CD4-positive, CD25-positive, alpha-beta regulatory T cell (primary cell): ENCODE results near the gene TEX53. TPM values are rescaled to one million over a fixed set of nuclear protein-coding genes. Genes with fewer than 3 reads are reported as not detected.

Experiments used
- ATAC-seq, 2 donors: fragments of 150-1000 bp; cut with Tn5 transposase; one replicate each; pipeline ENCODE4 v1.10.0; 2021; ENCODE audit warnings: low read depth in 2 of 2, moderate number of reproducible peaks in 2 of 2, moderate library complexity in 1 of 2
- DNase-seq, 3 donors: peaks; one replicate each; pipeline versions ENCODE4 v3.0.0 to v3.0.0-alpha.2; 2012 to 2022; ENCODE audit warnings: mixed read lengths in 1 of 3
- H3K27ac ChIP-seq: one replicate; pipeline ENCODE4 v1.7.0; 2013; ENCODE audit warnings: mild to moderate bottlenecking, low read length; ENCODE audit not compliant: insufficient read depth, poor library complexity, severe bottlenecking
- H3K27me3 ChIP-seq: one replicate; pipeline ENCODE4 v1.7.0; 2013; ENCODE audit warnings: low read length; ENCODE audit not compliant: control insufficient read depth, insufficient read depth
- H3K36me3 ChIP-seq: one replicate; pipeline ENCODE4 v1.7.0; 2013; ENCODE audit warnings: mild to moderate bottlenecking, low read length, moderate library complexity; ENCODE audit not compliant: control insufficient read depth, insufficient read depth
- H3K4me1 ChIP-seq: 2 replicates; pipeline ENCODE4 v1.7.0; 2013; ENCODE audit warnings: mild to moderate bottlenecking, low read length; ENCODE audit not compliant: insufficient read depth, control insufficient read depth, poor library complexity, severe bottlenecking
- H3K4me3 ChIP-seq: one replicate; pipeline ENCODE4 v1.7.0; 2013; ENCODE audit warnings: low read depth, mild to moderate bottlenecking, low read length, moderate library complexity
- H3K9me3 ChIP-seq, 2 experiments: 1 replicate in 1 of 2; 2 replicates in 1 of 2; pipeline ENCODE4 v1.7.0; 2013; ENCODE audit warnings: low read length in 2 of 2, mild to moderate bottlenecking in 1 of 2, moderate library complexity in 1 of 2; ENCODE audit not compliant: control insufficient read depth in 2 of 2
- H3K27ac Mint-ChIP-seq, 3 donors: one replicate each; pipeline ENCODE4 v1.8.0; 2020 to 2022; ENCODE audit warnings: mild to moderate bottlenecking in 3 of 3, mixed read lengths in 3 of 3, moderate library complexity in 2 of 3
- H3K27me3 Mint-ChIP-seq: one replicate; pipeline ENCODE4 v1.8.0; 2022; ENCODE audit warnings: mild to moderate bottlenecking, mixed read lengths
- H3K36me3 Mint-ChIP-seq: one replicate; pipeline ENCODE4 v1.8.0; 2020; ENCODE audit warnings: mixed read lengths
- H3K4me1 Mint-ChIP-seq, 4 donors: one replicate each; pipeline ENCODE4 v1.8.0; 2020 to 2022; ENCODE audit warnings: mixed read lengths in 4 of 4, mild to moderate bottlenecking in 1 of 4
- H3K4me3 Mint-ChIP-seq, 4 donors: one replicate each; pipeline ENCODE4 v1.8.0; 2020 to 2022; ENCODE audit warnings: mild to moderate bottlenecking in 4 of 4, mixed read lengths in 4 of 4, moderate library complexity in 3 of 4
- H3K9me3 Mint-ChIP-seq, 7 donors: one replicate each; pipeline ENCODE4 v1.8.0; 2020 to 2022; ENCODE audit warnings: mixed read lengths in 7 of 7, mild to moderate bottlenecking in 3 of 7, moderate library complexity in 2 of 7
- polyA plus RNA-seq, 4 donors: library from polyadenylated mRNA; unstranded; fragments of 300-500 nt; fragmentation: Illumina TruSeq; gene quantifications; one replicate each; pipeline ENCODE4 v1.2.3, GENCODE V29; 2021
- total RNA-seq: library from RNA; stranded (reverse); gene quantifications from one replicate; pipeline ENCODE4 v1.2.3, GENCODE V29; 2022

TEX53 gene
- total and polyA plus RNA-seq, 5 donors from 2014 or later, result not detected

DNA sequence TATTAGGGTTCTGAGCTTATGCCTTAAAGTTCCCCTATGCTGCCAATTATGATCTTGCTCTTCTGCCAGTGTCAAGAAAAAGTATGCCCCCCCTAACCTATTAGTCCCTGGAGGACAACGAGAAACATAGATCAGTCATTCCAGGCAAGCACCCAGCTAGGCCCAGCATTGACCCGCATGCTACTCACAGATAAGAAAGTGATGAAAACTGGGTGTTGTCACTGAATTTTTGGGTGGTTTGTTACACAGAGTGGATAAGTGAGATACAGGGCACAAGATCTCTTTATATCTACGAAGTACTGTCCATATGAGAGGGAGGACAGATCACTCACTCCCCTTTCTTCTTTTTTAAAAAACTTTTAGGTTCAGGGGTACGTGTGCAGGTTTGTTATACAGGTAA is 30.8 kb upstream of the TEX53 start:
- Mint-ChIP-seq H3K36me3 (no peaks in the 10 kb centered on the region), H3K4me3 (peak overlapping the region in 1 of 4 donors; percentile 28), H3K27me3 (peaks cover 34% of the 10 kb centered on the region), H3K4me1 (peaks cover 4 to 19% (median 15%) of the 10 kb centered on the region in 4 donors), H3K9me3 (no peaks in the 10 kb centered on the region), H3K27ac (no peak overlapping the region)
- Histone ChIP-seq H3K4me1 (peaks cover 16% of the 10 kb centered on the region), H3K27me3 (peaks cover 4% of the 10 kb centered on the region), H3K4me3 (no peak overlapping the region), H3K27ac (no peak overlapping the region), H3K36me3 (no peaks in the 10 kb centered on the region), H3K9me3 (no peaks in the 10 kb centered on the region)
- DNase-seq (no peak), ATAC-seq (no peak)

DNA sequence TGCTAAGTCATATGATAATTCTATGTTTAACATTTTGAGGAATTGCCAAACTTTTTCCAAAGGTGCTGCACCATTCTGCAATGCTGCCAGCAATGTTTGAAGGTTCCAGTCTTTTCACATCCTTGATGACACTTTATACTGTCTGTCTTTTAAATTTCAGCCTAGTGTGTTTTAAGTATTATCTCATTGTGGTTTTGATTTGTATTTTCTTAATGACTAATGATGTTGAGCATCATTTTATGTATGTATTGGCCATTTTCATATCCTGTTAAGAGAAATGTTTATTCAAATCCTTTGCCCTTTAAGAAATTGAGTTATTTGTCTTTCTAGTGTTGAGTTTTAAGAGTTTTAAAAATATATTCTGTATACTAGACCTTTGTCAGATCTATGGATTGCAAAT is 29.4 kb upstream of the TEX53 start:
- peak overlapping the region in 1 of 3 donors; percentile 16 for H3K27ac Mint-ChIP-seq
- H3K4me1 ChIP-seq, result peaks cover 16% of the 10 kb centered on the region
- H3K4me3 Mint-ChIP-seq, result no peak overlapping the region
- H3K36me3 ChIP-seq, result no peaks in the 10 kb centered on the region
- H3K4me1 Mint-ChIP-seq, result peaks cover 4 to 19% (median 15%) of the 10 kb centered on the region in 4 donors
- DNase-seq (no peak), ATAC-seq (no peak)
- no peaks in the 10 kb centered on the region for H3K36me3 Mint-ChIP-seq
- H3K27me3 Mint-ChIP-seq, result peaks cover 27% of the 10 kb centered on the region
- H3K4me3 ChIP-seq, result no peak overlapping the region
- H3K9me3 ChIP-seq, result no peaks in the 10 kb centered on the region
- no peak overlapping the region for H3K27ac ChIP-seq
- no peaks in the 10 kb centered on the region for H3K27me3 ChIP-seq
- H3K9me3 Mint-ChIP-seq, result no peaks in the 10 kb centered on the region

DNA sequence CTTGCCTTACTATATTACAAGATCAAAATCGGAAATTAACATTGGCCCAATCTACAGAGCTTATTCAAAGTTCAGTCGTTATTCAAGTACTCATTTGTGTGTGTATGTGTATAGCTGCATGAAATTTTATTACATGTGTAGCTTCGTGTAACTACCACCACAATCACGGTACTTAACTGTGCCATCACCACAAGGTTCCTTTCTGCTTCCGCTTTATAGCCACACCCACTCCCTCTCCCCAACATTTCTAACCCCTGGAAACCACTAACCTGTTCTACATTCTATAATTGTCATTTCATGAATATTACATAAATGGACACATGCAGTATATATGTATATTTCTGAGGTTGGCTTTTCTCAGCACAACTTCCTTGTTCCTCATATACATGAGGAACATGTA is 28.3 kb upstream of the TEX53 start:
- Mint-ChIP-seq H3K27ac (peak overlapping the region in 1 of 3 donors; percentile 13), H3K4me3 (no peak overlapping the region)

DNA sequence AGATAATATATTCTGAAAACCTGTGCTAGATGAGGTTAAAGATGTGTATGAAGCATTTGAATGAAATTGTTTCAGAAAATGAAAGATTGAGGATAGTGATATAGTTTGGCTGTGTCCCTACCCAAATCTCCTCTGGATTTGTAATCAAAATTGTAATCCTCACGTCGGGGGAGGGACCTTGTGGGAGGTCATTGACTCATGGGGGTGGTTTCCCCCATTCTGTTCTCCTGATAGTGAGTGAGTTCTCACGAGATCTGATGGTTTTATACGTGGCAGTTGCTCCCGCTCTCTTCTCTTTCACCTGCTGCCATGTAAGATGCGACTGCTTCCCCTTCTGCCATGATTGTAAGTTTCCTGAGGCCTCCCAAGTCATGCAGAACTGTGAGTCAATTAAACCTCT is 26.4 kb upstream of the TEX53 start:
- Histone ChIP-seq H3K27me3 (peaks cover 8% of the 10 kb centered on the region), H3K36me3 (no peaks in the 10 kb centered on the region), H3K4me1 (peaks cover 6% of the 10 kb centered on the region), H3K27ac (no peak overlapping the region), H3K4me3 (no peak overlapping the region), H3K9me3 (no peaks in the 10 kb centered on the region)
- Mint-ChIP-seq H3K27ac (peak overlapping the region in 1 of 3 donors; percentile 15), H3K36me3 (no peaks in the 10 kb centered on the region), H3K27me3 (peaks cover 37% of the 10 kb centered on the region), H3K4me3 (no peak overlapping the region), H3K9me3 (no peaks in the 10 kb centered on the region), H3K4me1 (peaks cover 4 to 11% (median 5%) of the 10 kb centered on the region in 4 donors)
- no peak for DNase-seq
- ATAC-seq, result no peak

More for the DNA sequence above, 28.3 kb upstream of the TEX53 start:
- peaks cover 12% of the 10 kb centered on the region for H3K4me1 ChIP-seq
- ATAC-seq, result no peak
- H3K27me3 ChIP-seq, result no peaks in the 10 kb centered on the region
- H3K27ac ChIP-seq, result no peak overlapping the region
- no peaks in the 10 kb centered on the region for H3K9me3 ChIP-seq
- peaks cover 4 to 16% (median 11%) of the 10 kb centered on the region in 4 donors for H3K4me1 Mint-ChIP-seq
- H3K9me3 Mint-ChIP-seq, result no peaks in the 10 kb centered on the region
- no peaks in the 10 kb centered on the region for H3K36me3 Mint-ChIP-seq
- H3K36me3 ChIP-seq, result no peaks in the 10 kb centered on the region
- no peak overlapping the region for H3K4me3 ChIP-seq
- DNase-seq, result no peak
- peaks cover 31% of the 10 kb centered on the region for H3K27me3 Mint-ChIP-seq

DNA sequence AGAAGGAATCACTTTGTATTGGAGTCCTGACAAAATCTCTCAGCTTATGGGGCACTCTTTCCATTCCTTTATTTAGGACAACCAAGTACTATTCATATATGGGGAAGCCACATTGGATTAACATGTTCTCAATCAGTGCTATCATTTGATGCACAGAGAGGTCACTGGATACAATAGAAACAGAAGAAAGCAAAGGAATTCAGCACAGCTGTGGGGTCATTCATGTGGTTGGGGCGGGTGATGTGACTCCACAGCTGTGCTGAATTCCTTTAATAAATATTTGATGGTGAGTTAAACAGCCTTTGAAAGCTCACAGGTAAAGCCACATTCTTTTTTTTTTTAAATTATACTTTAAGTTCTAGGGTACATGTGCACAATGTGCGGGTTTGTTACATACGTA is 25.2 kb upstream of the TEX53 start:
- H3K27me3 ChIP-seq, result peaks cover 11% of the 10 kb centered on the region
- no peak overlapping the region for H3K27ac ChIP-seq
- H3K4me3 Mint-ChIP-seq, result no peak overlapping the region
- H3K4me1 Mint-ChIP-seq, result peaks cover 4 to 11% (median 5%) of the 10 kb centered on the region in 4 donors
- no peak overlapping the region for H3K27ac Mint-ChIP-seq
- DNase-seq, result no peak
- no peaks in the 10 kb centered on the region for H3K36me3 Mint-ChIP-seq
- no peaks in the 10 kb centered on the region for H3K9me3 Mint-ChIP-seq
- peaks cover 37% of the 10 kb centered on the region for H3K27me3 Mint-ChIP-seq
- no peaks in the 10 kb centered on the region for H3K36me3 ChIP-seq
- no peaks in the 10 kb centered on the region for H3K9me3 ChIP-seq
- peaks cover 6% of the 10 kb centered on the region for H3K4me1 ChIP-seq
- ATAC-seq, result no peak
- H3K4me3 ChIP-seq, result no peak overlapping the region

DNA sequence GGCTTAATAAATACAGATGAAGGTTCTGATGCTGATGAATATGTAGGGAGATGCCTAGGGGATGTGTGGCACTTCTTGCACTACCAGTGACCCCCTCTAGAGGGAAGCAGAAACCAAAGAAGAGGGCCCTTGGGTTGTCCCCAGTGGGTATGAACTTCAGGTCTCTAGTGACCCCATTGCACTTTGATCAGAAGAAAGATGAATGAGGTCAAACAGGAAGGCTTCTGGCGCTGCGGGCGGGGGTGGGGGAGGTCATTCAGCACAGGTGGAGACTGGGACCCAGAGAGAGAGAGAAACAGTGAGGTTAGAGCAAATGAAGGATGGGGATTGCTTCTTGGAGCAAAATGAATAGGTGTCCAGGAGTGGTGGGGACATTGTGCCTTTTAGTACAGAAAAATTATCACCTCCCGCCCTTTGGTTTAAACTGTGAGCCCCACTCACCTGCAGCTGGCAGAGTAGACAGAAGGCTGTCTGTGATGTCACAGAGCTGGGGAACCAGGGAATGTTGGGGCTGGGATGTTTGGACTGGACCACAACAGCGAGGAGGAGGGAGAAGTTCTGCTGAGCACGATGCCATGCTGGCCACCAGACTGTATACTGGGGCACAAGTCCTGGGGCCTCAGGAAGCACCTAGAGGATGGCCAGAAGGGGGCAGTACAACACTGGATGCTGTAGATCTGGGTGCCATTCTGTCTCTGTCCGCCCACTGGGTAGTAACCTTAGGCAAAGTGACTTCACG is 24.2 kb upstream of the TEX53 start, which contains the start of gene TEX48:
TEX48 (minus strand) TSS at position 599 of the 739 bp plus-strand sequence. CDS start 10,469 bp downstream, outside the sequence.
- Histone ChIP-seq H3K9me3 (no peaks in the 10 kb centered on the region), H3K27ac (no peak within 1 kb of the TSS), H3K36me3 (no peaks in the 10 kb centered on the region), H3K27me3 (peaks cover 15% of the 10 kb centered on the region), H3K4me1 (peaks cover 6% of the 10 kb centered on the region), H3K4me3 (no peak within 1 kb of the TSS)
- peaks cover under 1 to 11% (median 5%) of the 10 kb centered on the region in 4 donors for H3K4me1 Mint-ChIP-seq
- peak within 1 kb of the TSS in 1 of 3 donors; percentile 21 for H3K27ac Mint-ChIP-seq
- H3K4me3 Mint-ChIP-seq, result peak within 1 kb of the TSS in 1 of 4 donors; percentile 59
- DNase-seq, result peak; percentile 50 to 95 (median 66)
- peak; percentile 87 to 88 for ATAC-seq
- H3K9me3 Mint-ChIP-seq, result peaks cover 0 to 2% (median 0%) of the 10 kb centered on the region in 7 donors
- H3K27me3 Mint-ChIP-seq, result peaks cover 37% of the 10 kb centered on the region
- no peaks in the 10 kb centered on the region for H3K36me3 Mint-ChIP-seq

DNA sequence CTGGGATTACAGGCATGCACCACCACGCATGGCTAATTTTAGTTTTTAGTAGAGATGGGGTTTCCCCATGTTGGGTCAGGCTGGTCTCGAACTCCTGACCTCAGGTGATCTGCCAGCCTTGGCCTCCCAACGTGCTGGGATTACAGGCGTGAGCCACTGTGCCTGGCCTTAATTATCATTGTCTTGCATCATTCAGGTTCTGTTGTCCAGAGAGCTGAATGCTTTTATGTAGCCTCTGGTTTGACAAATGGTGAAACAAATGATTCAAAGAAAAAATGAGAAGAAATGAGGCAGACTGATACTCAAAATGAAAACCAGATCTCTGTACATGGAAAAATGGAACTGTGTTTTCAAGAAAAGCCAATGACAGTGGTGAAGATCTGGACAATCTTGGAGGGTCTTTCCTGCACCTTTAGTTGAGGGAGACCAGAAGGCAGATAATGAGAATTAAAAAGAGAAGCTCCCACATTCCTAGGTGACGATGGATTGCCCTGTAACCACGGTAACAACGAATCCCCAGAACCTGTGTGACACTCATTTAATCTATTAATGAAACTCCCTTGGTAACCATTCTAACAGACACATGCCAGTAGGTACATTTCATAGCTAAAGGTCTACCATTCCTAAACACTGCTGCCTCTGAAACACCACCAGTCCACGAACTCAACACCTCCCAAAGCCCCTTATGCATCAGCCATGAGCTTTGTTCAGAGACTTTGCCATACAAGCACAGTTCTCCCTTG is 22.8 kb upstream of the TEX53 start:
- H3K27me3 Mint-ChIP-seq, result peaks cover 45% of the 10 kb centered on the region
- no peak for ATAC-seq
- Histone ChIP-seq H3K4me3 (no peak overlapping the region), H3K27me3 (peaks cover 18% of the 10 kb centered on the region), H3K4me1 (peaks cover 6% of the 10 kb centered on the region), H3K9me3 (no peaks in the 10 kb centered on the region), H3K36me3 (no peaks in the 10 kb centered on the region), H3K27ac (no peak overlapping the region)
- no peak for DNase-seq
- no peaks in the 10 kb centered on the region for H3K36me3 Mint-ChIP-seq
- no peak overlapping the region for H3K4me3 Mint-ChIP-seq
- no peak overlapping the region for H3K27ac Mint-ChIP-seq
- H3K9me3 Mint-ChIP-seq, result peaks cover 0 to 2% (median 0%) of the 10 kb centered on the region in 7 donors
- peaks cover 0 to 7% (median 5%) of the 10 kb centered on the region in 4 donors for H3K4me1 Mint-ChIP-seq
